Muscle of arm (tissue), 12 donors: ENCODE results near the gene BTG3. TPM values are rescaled to one million over a fixed set of nuclear protein-coding genes. Genes with fewer than 3 reads are reported as not detected.

ENCODE experiments used
- DNase-seq: peaks from one replicate; pipeline ENCODE4 v3.0.0-alpha.2; 2013
- polyA plus RNA-seq, 12 donors: library from polyadenylated mRNA; unstranded; fragments of 120-200 nt; gene quantifications; one replicate each; pipeline ENCODE4 v1.2.1, GENCODE V29; 2013; ENCODE audit not compliant: insufficient read length in 12 of 12

BTG3 gene
- polyA plus RNA-seq, 12 donors = 25.3 to 44.3 (median 36.9) TPM; not detected in 1

DNA sequence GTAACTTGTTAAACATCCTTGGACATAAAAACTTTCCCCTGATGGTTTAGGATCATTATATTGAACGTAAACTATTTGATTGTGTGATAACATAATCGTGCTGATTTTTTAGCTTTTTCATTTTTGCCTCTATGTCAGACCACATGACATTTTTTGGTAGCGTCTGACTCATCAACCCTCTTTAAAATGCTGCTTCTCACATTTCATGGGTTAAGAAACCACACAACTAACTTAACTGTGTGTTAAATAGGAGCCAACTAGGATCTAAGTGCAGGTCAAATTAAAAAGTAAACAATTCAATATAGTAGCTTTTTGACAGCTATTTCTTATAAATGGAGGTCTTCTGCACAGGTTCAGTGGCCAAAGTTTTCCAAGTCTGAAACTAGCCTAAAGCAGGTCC, 9.8 kb downstream of the BTG3 start:
- DNase-seq = no peak

DNA sequence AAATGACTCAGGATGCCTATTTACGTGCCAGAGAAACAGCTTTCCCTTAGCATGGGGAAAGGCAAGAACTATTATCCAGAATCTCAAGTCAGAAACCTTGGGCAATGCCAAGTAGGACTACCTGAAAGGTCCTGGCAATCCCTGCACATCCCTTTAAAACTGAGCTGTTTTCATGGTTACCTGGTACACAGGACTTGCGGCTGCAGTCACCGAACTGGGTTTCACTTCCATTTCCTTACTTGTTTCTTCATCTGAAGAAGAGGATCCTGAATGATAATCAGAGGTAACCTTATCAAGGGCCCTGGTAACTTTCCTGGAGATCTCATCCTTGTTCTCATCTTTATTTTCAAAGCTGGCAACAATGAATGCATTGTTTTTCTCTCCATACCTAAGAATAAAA, 14.3 kb downstream of the BTG3 start:
- DNase-seq = no peak

DNA sequence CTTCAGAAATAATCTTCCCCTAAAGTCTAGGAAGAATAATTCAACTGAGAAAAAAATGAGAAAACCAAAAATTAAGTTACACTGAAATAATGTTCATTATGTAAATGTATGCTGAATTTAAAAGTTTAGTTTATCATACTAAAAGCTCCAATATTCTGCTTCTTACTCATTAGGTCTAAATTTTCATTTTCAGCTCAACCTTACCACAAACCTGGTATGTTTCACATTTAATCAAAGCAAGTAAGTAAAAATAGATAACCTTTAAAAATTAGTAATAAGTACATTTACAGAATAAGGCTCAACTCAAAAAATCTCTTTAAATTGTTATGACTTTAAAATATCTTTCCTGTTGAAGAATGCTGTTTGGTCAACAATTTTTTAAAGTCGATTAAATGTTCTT, 15.0 kb downstream of the BTG3 start:
- no peak for DNase-seq

DNA sequence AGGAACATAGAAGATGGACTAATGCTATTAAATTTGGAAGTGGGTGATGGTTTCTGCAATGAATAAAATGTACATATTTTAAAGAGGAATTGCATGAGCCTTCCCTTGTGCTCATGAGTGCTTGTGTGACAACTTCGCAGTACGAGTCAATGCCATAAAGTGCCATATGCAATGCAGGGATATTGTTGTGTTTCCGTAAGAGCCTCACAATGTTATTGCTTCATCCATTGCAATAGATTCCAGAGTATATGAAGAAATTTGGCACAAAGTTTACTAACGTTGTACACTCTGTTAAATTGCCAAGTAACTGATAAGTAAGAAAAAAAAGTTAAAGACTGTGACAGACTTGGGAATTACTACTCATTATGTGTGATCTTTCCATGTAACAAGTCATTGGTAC, 22.3 kb downstream of the BTG3 start:
- no peak for DNase-seq

DNA sequence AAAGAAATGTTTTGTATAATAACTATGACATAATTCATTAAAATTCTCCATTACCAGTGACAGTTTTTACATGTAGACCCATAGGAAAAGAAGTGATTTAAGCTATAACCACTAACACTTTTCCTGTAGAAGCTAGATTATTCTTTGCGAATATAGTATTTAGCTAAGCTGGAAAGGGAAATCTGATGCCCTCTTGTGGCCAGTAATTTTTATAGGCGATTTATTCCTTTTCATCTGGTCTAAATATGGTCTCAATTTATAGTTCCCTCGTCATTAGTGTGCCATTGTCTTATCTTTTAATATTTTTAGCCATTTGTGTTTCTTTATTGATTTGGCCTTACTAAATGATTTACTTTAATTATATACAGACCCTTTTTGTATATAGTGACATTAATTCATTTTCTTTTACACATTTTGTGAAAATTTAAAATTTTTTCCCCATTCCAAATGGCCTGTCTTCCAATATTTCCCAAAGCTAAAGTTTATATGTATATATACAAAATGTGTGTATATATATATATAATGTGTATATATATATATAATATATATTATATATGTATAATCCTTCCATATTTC, 26.7 kb downstream of the BTG3 start:
- peak; percentile 51 for DNase-seq

DNA sequence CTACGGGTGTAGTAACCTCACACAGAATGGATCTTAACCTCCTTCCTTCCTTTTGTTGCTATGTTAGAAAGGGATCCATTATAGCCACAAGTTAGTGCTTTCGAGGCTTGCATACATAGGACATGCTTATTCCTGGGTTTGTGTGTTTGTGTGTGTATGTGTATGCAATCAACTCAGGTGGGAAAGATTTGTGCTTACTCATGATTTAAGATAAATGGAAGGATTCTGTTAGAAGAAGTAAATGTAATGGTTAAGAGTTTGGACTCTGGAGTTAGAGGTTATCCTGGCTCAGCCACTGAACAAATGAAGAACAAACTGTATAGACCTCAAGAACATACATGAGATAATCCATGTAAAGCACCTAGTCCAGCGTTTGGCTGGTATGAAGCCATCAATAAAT, 28.8 kb downstream of the BTG3 start:
- no peak for DNase-seq

DNA sequence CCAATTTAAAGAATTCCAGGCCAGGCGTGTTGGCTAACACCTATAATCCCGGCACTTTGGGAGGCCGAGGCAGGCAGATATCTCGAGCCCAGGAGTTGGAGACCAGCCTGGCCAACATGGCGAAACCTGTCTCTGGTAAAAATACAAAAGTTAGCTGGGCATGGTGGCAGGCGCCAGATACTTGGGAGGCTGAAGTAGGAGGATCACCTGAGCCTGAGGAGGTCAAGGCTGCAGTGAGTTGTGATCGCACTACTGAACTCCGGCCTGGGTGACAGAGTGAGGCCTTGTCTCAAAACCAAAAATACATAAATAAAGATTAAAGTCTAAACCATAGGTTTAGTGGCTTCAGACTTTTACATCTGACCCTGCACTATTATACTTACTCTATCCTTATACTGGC, 32.4 kb downstream of the BTG3 start:
- no peak for DNase-seq

DNA sequence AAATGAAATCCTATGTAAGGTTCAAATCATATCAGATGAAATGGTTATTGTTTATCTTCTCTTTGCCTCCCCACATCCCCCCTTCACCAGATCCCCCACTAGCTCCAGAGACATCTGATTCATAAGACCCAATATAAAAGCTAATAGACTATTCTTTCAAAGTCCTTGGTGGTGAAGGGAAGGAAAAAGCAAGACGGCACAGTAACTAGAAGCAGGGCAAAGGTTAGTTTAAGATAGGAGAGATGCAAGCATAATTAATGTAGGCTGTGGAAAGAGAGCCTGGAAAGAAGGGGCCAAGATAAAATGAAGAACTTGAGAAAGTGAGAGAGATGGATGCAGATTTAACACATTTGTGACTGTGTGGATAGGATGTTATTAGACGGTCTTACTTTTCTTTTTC, 33.8 kb downstream of the BTG3 start:
- DNase-seq = no peak

DNA sequence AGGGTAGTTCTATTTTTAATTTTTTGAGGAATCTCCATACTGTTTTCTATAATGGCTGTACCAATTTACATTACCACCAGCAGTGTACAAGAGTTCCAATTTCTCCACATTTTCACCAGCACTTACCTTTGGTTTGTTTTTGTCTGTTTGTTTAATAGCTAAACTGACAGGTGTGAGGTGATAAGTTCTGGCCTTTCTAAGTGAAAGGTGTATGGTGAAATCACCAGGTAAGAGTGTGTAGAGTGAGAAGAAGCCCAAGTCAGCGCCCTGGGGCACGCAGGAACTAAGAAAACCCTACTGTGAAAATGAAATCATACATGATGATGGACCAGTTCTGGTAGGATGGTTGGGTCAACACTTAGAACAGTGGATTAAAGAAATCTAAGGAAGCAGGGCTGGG, 34.5 kb downstream of the BTG3 start:
- no peak for DNase-seq

DNA sequence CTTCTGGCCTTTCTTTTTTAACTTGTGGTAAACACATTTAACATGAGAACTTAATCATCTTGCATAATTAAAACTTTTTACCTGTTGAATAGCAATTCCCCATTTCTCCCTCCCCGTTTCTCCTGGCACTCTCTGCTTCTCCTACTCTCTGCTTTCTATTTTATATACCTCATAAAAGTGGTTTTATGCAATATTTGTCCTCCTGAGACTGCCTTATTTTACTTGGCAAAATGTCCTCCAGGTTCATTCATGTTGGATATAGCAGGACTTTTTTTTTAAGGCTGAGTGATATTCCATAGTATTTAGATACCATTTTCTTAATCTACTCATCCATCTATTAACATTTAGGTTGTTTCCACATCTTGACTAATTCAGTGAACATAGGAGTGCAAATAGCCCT, 35.0 kb downstream of the BTG3 start:
- no peak for DNase-seq

DNA sequence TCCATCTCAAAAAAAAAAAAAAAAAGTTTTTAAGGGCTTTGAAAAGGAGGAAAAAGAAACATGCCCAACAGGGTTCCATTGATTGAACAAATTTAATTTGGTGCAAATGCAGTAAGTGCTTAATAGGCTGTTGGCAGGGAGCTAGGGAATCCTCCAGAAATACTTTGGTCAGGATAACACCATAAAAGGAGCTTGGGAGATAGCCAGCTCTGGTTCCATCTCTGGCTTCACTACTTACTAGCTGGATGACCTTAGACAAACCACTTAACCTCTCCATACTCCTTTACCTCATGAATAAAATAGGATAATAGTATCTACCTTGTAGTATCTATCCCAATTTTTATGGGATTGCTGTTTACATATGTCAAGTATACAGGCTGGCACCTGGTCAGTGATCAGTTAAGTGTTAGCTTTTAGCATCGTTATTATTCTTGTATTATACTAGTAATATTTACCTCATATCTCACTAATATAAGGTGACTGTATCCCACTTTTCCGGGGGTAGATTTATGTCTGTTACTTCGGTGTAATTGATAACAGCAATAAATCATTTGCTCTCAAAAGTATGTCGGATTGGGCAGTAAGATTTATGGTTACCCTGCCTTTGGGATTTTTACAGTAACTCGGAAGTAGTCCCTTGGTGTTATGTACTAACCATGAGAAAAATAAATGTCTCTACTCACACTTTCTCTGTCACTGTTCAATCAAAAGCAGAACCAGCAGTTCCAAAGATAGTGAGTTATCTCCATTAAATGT, 36.4 kb downstream of the BTG3 start:
- no peak for DNase-seq

DNA sequence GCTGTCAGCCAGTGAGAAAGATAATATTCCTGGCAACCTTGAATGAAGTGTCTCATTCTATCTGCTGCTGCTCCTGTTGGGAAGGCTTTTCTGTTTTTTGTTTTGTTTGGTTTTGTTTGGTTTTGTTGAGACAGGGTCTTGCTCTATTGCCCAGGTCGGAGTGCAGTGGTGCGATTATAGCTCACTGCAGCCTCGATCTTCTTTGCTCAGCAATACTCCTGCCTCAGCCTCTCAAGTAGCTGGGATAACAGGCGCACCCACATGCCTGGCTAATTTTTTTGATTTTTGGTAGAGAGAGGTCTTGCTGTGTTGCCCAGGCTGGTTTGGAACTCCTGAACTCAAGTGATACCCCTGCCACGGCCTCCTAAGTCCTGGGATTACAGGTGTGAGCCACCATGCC, 37.6 kb downstream of the BTG3 start:
- no peak for DNase-seq

DNA sequence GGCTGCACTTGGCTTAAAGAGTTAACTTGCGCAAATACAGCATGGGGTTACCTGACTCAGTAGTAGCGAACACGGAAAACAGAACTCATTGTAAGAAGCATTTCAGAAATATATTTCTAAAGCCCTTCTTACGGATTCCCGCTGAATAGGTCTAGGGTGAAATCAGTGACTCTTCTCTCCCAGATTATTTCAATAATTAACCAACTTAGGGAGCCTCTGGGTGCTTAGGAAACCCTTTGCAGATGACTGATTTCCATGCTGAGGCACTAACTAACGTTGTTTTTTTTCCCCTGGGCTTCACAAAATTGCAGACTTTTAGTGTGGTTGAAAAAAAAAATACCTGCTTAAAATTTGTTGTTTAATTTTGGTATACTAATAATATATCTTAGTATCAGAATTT, 40.3 kb downstream of the BTG3 start:
- DNase-seq = no peak

DNA sequence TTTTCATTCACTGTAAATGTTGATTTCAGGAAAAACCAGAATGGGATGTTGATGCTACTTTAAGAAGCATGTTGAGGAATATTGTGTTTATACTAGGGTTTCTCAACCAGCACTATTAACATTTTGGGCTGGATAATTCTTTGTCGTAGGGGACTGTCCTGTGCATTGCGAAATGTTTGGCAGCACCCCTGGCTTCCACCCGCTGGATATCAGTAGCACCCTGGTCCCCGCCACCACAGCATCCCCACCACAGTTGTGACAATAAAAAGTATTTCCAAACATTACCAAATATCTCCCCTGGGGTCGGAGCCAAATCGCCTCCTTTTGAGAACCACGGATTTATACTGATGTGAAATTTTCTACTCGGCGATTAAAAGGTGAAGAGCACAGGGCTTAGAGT, 41.9 kb downstream of the BTG3 start:
- no peak for DNase-seq

DNA sequence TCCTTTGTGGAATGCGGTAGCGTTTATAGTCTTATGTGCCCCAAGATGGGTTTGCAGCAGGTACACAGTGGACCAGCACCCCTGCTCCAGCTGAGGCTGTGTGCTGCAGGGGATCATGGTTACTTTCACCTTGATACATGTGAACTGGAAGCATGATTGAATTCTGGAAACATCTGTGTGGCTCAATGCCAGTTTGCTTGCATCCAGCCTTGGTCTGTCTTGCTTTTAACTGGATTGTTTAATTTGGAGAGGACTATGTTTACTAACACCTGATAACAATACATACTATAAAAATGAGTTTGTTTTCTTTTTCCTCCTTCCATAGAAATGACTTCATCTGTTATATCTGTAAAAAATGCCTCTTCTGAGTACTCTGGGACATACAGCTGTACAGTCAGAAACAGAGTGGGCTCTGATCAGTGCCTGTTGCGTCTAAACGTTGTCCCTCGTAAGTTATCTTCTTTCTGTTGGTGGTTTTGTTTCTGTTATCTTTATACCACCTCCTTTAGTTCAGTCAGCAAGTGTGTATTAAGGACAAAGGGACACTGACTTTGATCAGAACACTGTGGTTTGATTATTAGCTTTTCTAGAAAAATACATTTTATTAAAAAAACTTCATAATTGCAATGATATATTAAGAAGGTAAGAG, 52.2 kb downstream of the BTG3 start:
- no peak for DNase-seq

DNA sequence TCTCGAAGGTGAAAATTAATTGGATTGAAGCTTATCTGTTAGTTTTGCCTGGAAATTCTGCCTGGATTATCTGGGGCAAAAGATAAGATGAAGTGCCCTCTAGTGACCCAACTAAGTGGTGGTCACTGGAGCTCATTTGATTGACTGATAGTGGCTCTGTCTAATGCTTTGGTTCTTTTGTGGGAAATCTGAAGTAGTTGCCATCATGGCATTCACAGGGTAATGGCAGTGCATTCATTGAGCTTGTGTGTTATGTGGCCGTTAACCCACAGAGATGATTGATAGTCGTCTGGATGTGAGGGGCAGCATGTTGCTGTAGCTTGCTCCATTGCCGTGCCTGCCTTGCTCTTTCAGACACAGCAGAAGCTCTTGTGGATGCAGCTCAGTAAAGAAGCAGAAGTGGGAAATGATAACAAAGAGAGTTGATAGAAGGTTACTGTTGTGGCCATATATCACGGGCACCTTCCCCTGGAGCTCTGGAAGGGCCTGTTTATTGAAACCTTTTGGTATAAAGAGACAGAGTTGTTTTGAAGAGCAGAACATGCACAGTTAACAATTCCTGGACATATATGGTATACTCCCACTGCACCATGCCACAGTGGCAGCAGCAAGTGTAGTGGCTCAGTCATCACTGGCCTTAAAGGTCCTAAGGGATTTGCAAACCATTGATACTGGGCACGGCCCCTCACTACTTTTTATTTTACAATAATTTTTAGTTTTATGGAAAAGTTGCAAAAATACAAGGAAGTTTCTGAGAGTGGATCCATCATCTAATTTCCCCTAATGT, 57.8 kb downstream of the BTG3 start:
- DNase-seq = no peak

DNA sequence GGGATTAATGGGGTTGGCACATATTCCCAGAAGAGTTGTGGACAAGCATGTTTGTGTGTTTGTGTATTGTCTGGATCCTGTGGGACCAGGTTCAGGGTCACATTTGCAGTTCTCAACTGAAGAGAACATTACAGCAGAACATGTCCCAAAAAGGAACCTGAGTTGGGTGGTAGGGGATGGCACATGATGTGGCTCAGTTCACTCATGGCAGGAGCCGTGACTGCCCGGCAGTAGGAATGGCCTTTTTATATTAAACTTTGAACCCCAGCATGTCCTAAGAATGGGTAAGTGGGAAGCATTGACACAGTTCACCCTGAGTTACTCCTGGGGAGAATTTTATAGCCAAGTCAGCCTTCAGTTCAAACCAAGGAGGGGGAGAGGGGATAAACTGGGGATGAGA, 58.6 kb downstream of the BTG3 start:
- DNase-seq = no peak

DNA sequence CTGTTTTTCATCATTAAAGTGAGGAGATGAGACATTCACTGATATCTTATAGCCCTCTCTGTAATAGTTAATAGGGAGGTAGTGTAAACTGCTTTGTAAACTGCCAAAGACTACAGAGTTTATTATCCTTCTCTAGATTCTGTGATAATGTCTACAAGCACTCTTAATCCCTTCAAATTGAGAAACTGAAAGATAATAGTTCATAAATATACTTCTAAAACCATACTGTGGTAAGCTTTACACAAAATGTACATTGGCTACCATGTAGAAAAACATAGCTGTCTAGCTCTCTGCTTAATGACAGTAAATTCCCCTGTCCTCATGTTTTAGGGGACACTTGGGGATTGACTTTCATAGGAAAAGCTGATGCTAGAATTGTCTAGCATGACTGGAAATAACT, 60.3 kb downstream of the BTG3 start:
- DNase-seq = no peak

DNA sequence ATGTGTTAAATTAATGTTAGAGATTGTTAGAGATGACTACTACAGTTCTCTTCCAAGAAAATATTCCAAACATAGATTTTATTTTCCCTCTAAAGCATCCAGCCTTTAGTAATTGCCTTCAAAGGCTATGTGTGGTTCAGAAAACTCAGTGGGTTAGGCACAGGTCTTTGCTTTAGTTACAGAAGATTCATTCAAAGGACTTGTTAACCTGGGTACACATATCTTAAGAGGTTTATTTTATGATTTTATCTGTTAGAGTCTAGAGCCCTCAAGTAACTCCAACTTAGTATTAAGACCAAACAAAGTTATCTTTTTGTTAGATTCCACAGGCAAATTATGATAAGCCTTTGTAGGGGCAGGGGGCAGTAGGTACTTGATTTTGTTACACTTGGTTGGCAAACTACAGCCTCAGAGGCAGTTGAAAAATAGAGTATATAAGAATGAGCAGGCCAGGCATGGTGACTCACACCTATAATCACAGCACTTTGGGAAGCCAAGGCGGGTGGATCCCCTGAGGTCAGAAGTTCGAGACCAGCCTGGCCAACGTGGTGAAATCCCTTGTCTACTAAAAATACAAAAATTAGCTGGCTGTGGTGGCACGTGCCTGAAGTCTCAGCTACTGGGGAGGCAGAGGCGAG, 61.9 kb downstream of the BTG3 start:
- no peak for DNase-seq

DNA sequence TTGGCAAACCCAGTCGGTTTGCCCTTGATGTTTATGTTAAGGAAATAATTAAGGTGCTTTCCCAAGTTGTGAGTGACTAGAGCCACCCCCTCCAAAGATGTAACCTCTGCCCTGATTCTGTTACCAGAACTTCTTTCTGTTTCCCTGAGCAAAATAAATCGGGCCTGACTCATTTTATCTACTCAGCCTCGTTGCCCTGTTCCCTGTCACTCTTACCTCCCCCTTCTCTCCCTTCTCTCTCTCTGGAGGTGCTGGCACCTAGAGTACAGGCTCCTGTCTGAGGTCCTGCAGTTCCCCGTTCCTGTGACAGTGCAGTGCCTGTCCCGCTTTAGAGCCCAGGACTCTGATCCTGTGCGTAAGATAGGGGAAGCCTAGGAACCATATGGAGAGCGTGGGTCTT, 64.4 kb downstream of the BTG3 start:
- no peak for DNase-seq

DNA sequence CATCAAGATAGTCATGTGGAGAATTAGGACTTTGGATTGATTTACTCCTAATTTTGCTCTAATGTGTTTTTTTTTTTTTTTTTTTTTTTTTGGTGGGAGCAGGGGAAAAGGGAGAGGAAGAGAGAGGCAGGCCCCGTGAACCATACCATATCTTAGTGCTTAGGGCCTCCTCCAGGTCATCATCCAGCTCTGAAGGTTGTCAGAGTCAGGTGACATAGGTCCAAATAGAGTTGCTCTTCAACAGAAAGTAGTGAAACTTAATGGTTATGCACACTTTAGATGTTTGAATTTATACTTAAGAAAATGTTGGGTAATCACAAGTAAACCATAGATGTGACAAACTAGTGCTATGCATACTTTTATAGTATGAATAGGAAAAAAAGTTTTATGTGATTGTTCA, 67.7 kb downstream of the BTG3 start:
- DNase-seq = no peak
